OCI-LY3 (cell line): Measurements from ENCODE around the gene ACOXL.

Experiments used
- H2AFZ ChIP-seq: fragments of 200-600, 300-600 bp; shearing (Covaris generic); 2 replicates; pipeline ENCODE4 v1.6.0; 2014; ENCODE audit warnings: antibody characterized with exemption, low read depth, low read length
- H3K27ac ChIP-seq: fragments of 200-600, 300-600 bp; sonication (generic); 2 replicates; pipeline ENCODE4 v1.5.1; 2014; ENCODE audit warnings: mild to moderate bottlenecking, low read length, moderate library complexity, mixed read lengths
- H3K27me3 ChIP-seq: fragments of 200-600, 300-600 bp; sonication (generic); 2 replicates; pipeline ENCODE4 v1.6.1; 2014; ENCODE audit warnings: low read depth, low read length, mixed read lengths
- H3K36me3 ChIP-seq: fragments of 200-600, 300-600 bp; sonication (generic); replicated peaks from 2 replicates; pipeline ENCODE3; 2014; ENCODE audit warnings: low read depth, low read length, mixed read lengths
- H3K4me1 ChIP-seq: fragments of 300-600, 200-600 bp; sonication (generic); 2 replicates; pipeline ENCODE4 v1.6.1; 2014; ENCODE audit warnings: low read length, mixed read lengths
- H3K4me2 ChIP-seq: fragments of 200-600, 300-600 bp; sonication (generic); 2 replicates; pipeline ENCODE4 v1.6.1; 2014; ENCODE audit warnings: low read length, mixed read lengths
- H3K4me3 ChIP-seq: fragments of 300-600, 200-600 bp; sonication (generic); 2 replicates; pipeline ENCODE4 v1.5.1; 2014; ENCODE audit warnings: antibody characterized with exemption, mild to moderate bottlenecking, low read length, moderate library complexity
- H3K79me2 ChIP-seq: fragments of 300-600, 200-600 bp; shearing (Covaris generic); 2 replicates; pipeline ENCODE4 v1.6.1; 2014; ENCODE audit warnings: mild to moderate bottlenecking, low read length, mixed read lengths
- H3K9ac ChIP-seq: fragments of 300-600, 200-600 bp; shearing (Covaris generic); 2 replicates; pipeline ENCODE4 v1.6.0; 2014; ENCODE audit warnings: mild to moderate bottlenecking, low read length, moderate library complexity
- H3K9me3 ChIP-seq: fragments of 200-600, 300-600 bp; shearing (Covaris generic); 2 replicates; pipeline ENCODE4 v1.6.1; 2014; ENCODE audit warnings: low read length, mixed read lengths; ENCODE audit not compliant: insufficient read depth
- H4K20me1 ChIP-seq: fragments of 200-600, 300-600 bp; sonication (generic); 2 replicates; pipeline ENCODE4 v1.6.1; 2016; ENCODE audit warnings: low read length, mixed read lengths; ENCODE audit not compliant: insufficient read depth
- EZH2phosphoT487 ChIP-seq: fragments of 200-600 bp; shearing (Covaris generic); IDR thresholded peaks from 2 replicates; pipeline ENCODE4 v1.6.1; 2018; ENCODE audit warnings: antibody characterized with exemption, mixed run types, low read depth
- TF ChIP-seq, protein P1 (sequence below): fragments of 200-600, 300-600 bp; sonication (generic); IDR thresholded peaks from 2 replicates; pipeline ENCODE4 v1.5.1; 2014; ENCODE audit warnings: antibody characterized with exemption, low read length, low read depth

Gene ACOXL

GRCh38 chr2:110744429-110744828, 12.1 kb downstream of the ACOXL start:
- no peaks in the 10 kb centered on the region for H3K79me2 ChIP-seq
- H3K27me3 ChIP-seq, result peaks cover 100% of the 10 kb centered on the region
- no peak for TF ChIP-seq EZH2phosphoT487
- TF ChIP-seq, protein P1, sequence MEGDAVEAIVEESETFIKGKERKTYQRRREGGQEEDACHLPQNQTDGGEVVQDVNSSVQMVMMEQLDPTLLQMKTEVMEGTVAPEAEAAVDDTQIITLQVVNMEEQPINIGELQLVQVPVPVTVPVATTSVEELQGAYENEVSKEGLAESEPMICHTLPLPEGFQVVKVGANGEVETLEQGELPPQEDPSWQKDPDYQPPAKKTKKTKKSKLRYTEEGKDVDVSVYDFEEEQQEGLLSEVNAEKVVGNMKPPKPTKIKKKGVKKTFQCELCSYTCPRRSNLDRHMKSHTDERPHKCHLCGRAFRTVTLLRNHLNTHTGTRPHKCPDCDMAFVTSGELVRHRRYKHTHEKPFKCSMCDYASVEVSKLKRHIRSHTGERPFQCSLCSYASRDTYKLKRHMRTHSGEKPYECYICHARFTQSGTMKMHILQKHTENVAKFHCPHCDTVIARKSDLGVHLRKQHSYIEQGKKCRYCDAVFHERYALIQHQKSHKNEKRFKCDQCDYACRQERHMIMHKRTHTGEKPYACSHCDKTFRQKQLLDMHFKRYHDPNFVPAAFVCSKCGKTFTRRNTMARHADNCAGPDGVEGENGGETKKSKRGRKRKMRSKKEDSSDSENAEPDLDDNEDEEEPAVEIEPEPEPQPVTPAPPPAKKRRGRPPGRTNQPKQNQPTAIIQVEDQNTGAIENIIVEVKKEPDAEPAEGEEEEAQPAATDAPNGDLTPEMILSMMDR, result no peak
- H3K4me1 ChIP-seq, result peaks cover 15% of the 10 kb centered on the region
- peaks cover 6% of the 10 kb centered on the region; the same call in 1 of the 2 replicates for H4K20me1 ChIP-seq
- H3K9me3 ChIP-seq, result no peaks in the 10 kb centered on the region
- no peak overlapping the region for H3K27ac ChIP-seq
- H3K9ac ChIP-seq, result no peak overlapping the region
- H2AFZ ChIP-seq, result no peak overlapping the region
- H3K4me2 ChIP-seq, result no peak overlapping the region
- H3K36me3 ChIP-seq, result no peaks in the 10 kb centered on the region
- no peak overlapping the region for H3K4me3 ChIP-seq

DNA sequence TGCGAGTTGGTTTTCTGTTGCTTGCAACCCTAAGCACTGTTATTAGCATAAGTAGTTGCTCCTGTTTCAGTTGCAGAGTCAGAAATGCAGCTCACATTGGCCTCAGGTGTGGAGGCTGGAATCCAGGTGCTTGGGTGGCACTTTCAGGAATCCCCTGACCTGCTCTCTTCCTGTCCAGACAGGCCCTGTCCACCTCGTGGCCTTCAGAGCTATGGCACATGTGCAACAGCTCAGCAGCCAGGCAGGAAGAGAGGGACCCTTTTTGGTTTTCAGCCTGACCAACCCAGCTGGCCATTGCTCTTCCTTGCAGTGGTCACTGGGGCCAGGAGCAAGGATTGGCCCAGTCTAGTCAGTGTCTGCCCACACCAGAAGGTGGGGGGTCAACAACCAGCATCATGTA, 12.7 kb downstream of the ACOXL start:
- Histone ChIP-seq H3K4me1 (peaks cover 15% of the 10 kb centered on the region), H3K4me2 (no peak overlapping the region), H3K27ac (no peak overlapping the region), H3K9me3 (no peaks in the 10 kb centered on the region), H2AFZ (no peak overlapping the region), H3K27me3 (peaks cover 99% of the 10 kb centered on the region), H3K9ac (no peak overlapping the region), H3K79me2 (no peaks in the 10 kb centered on the region), H4K20me1 (peaks cover 6% of the 10 kb centered on the region; the same call in 1 of the 2 replicates), H3K4me3 (no peak overlapping the region), H3K36me3 (no peaks in the 10 kb centered on the region)
- no peak for TF ChIP-seq EZH2phosphoT487
- TF ChIP-seq, protein P1, result no peak

- no peaks in the 10 kb centered on the region for H3K9me3 ChIP-seq
- peaks cover 6% of the 10 kb centered on the region; the same call in 1 of the 2 replicates for H4K20me1 ChIP-seq
- H3K9ac ChIP-seq, result no peak overlapping the region
- peaks cover 85% of the 10 kb centered on the region for H3K27me3 ChIP-seq
- peaks cover 15% of the 10 kb centered on the region for H3K4me1 ChIP-seq
- H3K79me2 ChIP-seq, result no peaks in the 10 kb centered on the region
- H3K36me3 ChIP-seq, result no peaks in the 10 kb centered on the region
- no peak overlapping the region for H3K4me3 ChIP-seq
- no peak overlapping the region for H3K4me2 ChIP-seq
- TF ChIP-seq EZH2phosphoT487, result no peak
- TF ChIP-seq, protein P1, result no peak
- H2AFZ ChIP-seq, result no peak overlapping the region
- H3K27ac ChIP-seq, result no peak overlapping the region
These were observed 14.5 kb downstream of the ACOXL start for GRCh38 chr2:110746586-110747521.
